Panc1 (cell line): Measurements from ENCODE around the gene SMAD7.

Experiments
- SIN3A ChIP-seq: IDR thresholded peaks from 2 replicates; pipeline ENCODE4 v1.6.1; 2012; ENCODE audit warnings: low read depth, mild to moderate bottlenecking, low read length, moderate library complexity, borderline replicate concordance; ENCODE audit not compliant: insufficient read depth
- TCF7L2 ChIP-seq: IDR thresholded peaks from 2 replicates; pipeline ENCODE4 v1.6.1; 2011; ENCODE audit warnings: mild to moderate bottlenecking, low read depth, low read length, inconsistent platforms
- TF ChIP-seq, protein P1 (sequence below): fragments of 450-650 bp; IDR thresholded peaks from 2 replicates; pipeline ENCODE4 v1.5.1; 2017; ENCODE audit warnings: mild to moderate bottlenecking

DNA sequence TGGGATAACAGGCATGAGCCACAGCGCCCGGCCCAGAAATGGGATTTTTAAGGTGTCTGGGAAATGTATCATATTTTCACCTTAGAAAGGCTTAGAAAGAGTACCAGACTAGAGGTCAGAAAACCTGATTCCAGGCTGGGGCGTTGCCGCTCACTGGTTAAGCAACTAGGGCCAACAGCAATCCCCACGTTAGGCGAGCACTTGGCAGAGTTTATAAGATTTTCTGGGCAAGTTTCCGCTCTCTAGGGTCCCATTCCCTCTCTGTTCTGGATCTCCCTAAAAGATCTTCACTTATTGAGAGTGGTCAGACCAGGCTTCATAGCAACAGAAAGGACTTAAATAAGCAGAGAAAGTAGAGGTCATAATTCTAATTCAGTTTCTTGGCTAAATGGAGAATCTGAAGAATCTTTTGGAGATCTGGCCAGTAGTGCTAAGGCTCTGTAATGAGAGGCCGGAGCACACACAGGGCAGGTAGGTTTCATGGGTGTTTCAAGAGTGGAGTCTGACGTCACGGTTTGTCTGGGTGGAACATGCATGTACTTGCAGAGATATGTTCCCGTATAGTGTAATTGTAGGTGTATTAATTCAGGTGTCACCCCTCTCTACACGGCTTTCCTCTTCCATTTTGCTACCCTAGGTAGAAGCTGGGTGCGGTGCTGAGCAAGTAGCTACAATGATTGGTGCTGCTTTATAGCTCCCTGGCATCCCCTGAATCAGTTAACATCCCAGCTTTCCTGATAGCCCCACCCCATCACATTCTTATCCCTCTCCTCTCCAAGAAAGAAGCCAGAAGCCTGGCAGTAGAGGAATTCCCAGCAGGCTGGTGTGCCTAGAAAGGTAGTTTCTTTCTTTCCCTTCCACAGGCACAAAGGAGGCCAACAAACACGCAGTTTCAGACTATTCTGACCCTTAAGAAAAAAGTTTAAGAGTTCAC lies 4.4 kb upstream of the SMAD7 start:
- TF ChIP-seq, protein P1, sequence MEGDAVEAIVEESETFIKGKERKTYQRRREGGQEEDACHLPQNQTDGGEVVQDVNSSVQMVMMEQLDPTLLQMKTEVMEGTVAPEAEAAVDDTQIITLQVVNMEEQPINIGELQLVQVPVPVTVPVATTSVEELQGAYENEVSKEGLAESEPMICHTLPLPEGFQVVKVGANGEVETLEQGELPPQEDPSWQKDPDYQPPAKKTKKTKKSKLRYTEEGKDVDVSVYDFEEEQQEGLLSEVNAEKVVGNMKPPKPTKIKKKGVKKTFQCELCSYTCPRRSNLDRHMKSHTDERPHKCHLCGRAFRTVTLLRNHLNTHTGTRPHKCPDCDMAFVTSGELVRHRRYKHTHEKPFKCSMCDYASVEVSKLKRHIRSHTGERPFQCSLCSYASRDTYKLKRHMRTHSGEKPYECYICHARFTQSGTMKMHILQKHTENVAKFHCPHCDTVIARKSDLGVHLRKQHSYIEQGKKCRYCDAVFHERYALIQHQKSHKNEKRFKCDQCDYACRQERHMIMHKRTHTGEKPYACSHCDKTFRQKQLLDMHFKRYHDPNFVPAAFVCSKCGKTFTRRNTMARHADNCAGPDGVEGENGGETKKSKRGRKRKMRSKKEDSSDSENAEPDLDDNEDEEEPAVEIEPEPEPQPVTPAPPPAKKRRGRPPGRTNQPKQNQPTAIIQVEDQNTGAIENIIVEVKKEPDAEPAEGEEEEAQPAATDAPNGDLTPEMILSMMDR, result no peak
- TF ChIP-seq SIN3A (no peak), TCF7L2 (no peak)
